HS-5 (cell line): ENCODE data around the gene DNAI4.

Experiments used
- DNase-seq: peaks from one replicate; pipeline ENCODE4 v3.0.0-alpha.2; 2012; ENCODE audit warnings: low read depth

The DNAI4 gene

DNA sequence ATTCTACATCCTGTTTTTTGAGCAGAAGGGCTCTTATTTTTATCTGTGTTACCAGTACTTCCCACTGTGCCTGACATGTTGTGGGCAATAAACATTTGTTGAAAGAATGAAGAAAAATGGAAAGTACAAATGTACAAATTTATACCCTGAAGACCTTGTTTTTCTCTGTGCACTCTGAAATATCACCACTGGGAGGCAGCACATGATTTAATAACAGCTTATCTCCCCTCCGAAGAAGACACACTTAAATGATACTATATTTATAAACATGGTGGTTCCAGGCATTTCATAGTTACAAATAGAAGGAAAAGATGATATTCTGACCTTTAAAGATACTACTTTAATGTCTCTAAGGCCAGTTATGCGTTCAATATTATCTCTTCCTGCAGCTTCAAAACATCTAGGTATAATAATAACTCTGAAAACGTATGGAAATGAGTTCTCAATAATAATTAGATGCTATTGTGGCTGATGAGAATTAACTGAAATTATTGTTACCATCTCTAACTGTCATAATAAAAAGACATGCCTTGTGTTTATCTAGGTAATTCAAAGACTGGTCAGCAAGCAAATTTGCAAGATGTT, 159.6 kb downstream of the DNAI4 start:
- no peak for DNase-seq
